Hepatic stellate cell (primary cell): ENCODE measurements around the gene KIF18B.
"Not testable (repeated sequence)": the region's sequence is repeated elsewhere in the genome, so short reads cannot be mapped to it uniquely, and the experiment has no call there.

Experiments
- DNase-seq: peaks from one replicate; pipeline ENCODE4 v3.0.0; 2011; ENCODE audit warnings: low spot score

KIF18B gene

GRCh38 chr17:44969144-44969780 is 21.7 kb upstream of the KIF18B start:
- DNase-seq: no peak

GRCh38 chr17:44968225-44969143 is 20.9 kb upstream of the KIF18B start, which contains the start of gene C1QL1:
Gene C1QL1 (minus strand): TSS chr17:44968303. CDS start chr17:44968048, 255 bp downstream.
- peak; percentile 98 for DNase-seq

- DNase-seq: no peak
Observed at GRCh38 chr17:44967907-44968224, 20.3 kb upstream of the KIF18B start.

- DNase-seq: no peak
Observed at GRCh38 chr17:44967026-44967906, 19.7 kb upstream of the KIF18B start.

- no peak for DNase-seq
Observed at GRCh38 chr17:44966348-44967025, 18.9 kb upstream of the KIF18B start.

GRCh38 chr17:44965481-44966234 is 18.1 kb upstream of the KIF18B start:
- no peak for DNase-seq

GRCh38 chr17:44961921-44962350 is 14.4 kb upstream of the KIF18B start:
- DNase-seq: no peak

- no peak for DNase-seq
Observed at GRCh38 chr17:44960691-44961090, 13.1 kb upstream of the KIF18B start.

GRCh38 chr17:44959821-44960531 is 12.4 kb upstream of the KIF18B start:
- DNase-seq: no peak

- DNase-seq: no peak
Observed at GRCh38 chr17:44956998-44957981, 9.7 kb upstream of the KIF18B start.

- DNase-seq: no peak
Observed at GRCh38 chr17:44955674-44956425, 8.3 kb upstream of the KIF18B start.

- no peak for DNase-seq
Observed at GRCh38 chr17:44952946-44953475, 5.4 kb upstream of the KIF18B start.

- DNase-seq: no peak
Observed at GRCh38 chr17:44948315-44948795, 782 bp upstream of the KIF18B start.

GRCh38 chr17:44945652-44946051 is 1.9 kb downstream of the KIF18B start:
- not testable (repeated sequence) for DNase-seq

- no peak for DNase-seq
Observed at GRCh38 chr17:44942456-44942855, 5.1 kb downstream of the KIF18B start.

- no peak for DNase-seq
Observed at GRCh38 chr17:44941712-44942331, 5.8 kb downstream of the KIF18B start.

- DNase-seq: no peak
Observed at GRCh38 chr17:44940768-44941167, 6.8 kb downstream of the KIF18B start.
